SK-N-DZ (cell line): ENCODE measurements around the gene MBLAC2.
A peak's percentile ranks its signal among the peaks of the same experiment; 100 is the strongest.

ENCODE experiments used
- DNase-seq: peaks from one replicate; pipeline ENCODE4 v3.0.0-alpha.2; 2015; ENCODE audit warnings: low spot score

MBLAC2 gene

GRCh38 chr5:90472783-90473395 lies 1.7 kb downstream of the MBLAC2 start:
- DNase-seq, result no peak

GRCh38 chr5:90461288-90461687 lies 13.3 kb downstream of the MBLAC2 start:
- no peak for DNase-seq

GRCh38 chr5:90446961-90447360 lies 27.6 kb downstream of the MBLAC2 start:
- no peak for DNase-seq

GRCh38 chr5:90440644-90441043 lies 33.9 kb downstream of the MBLAC2 start:
- DNase-seq, result no peak

GRCh38 chr5:90438100-90438499 lies 36.5 kb downstream of the MBLAC2 start:
- no peak for DNase-seq

- peak; percentile 78 for DNase-seq
These were observed 36.9 kb downstream of the MBLAC2 start for GRCh38 chr5:90437663-90438062.

GRCh38 chr5:90434116-90434714 lies 40.4 kb downstream of the MBLAC2 start:
- DNase-seq, result peak; percentile 51

- DNase-seq, result no peak
These were observed 50.3 kb downstream of the MBLAC2 start for GRCh38 chr5:90424245-90424644.

GRCh38 chr5:90421136-90421535 lies 53.4 kb downstream of the MBLAC2 start:
- DNase-seq, result peak; percentile 21

- DNase-seq, result no peak
These were observed 56.4 kb downstream of the MBLAC2 start for GRCh38 chr5:90418214-90418613.

GRCh38 chr5:90410178-90410762 lies 64.3 kb downstream of the MBLAC2 start:
- no peak for DNase-seq

GRCh38 chr5:90409318-90410177 lies 65.0 kb downstream of the MBLAC2 start, which contains the start of gene CETN3:
CETN3 (minus strand) TSS chr5:90409756; CDS start chr5:90409661, 95 bp downstream.
- DNase-seq, result peak; percentile 97

GRCh38 chr5:90408571-90409317 lies 65.8 kb downstream of the MBLAC2 start:
- DNase-seq, result no peak
